Measurements from ENCODE around the gene MFAP3L.
"Not testable (repeated sequence)": the region's sequence is repeated elsewhere in the genome, so short reads cannot be mapped to it uniquely, and the experiment has no call there.

The MFAP3L gene

GRCh38 chr4:170026253-170027021 lies at the start of gene MFAP3L:
TSS of gene MFAP3L (minus strand) at chr4:170026395. CDS start at chr4:170005877, 20,518 bp downstream.
- DNase-seq = peak; percentile 82 to 84

GRCh38 chr4:170071196-170071595 lies 45.0 kb upstream of the MFAP3L start:
- no peak for DNase-seq

- DNase-seq = no peak
Measured at GRCh38 chr4:170068438-170069128, 42.4 kb upstream of the MFAP3L start.

- no peak for DNase-seq
Measured at GRCh38 chr4:170059421-170059820, 33.2 kb upstream of the MFAP3L start.

GRCh38 chr4:170058826-170059225 lies 32.6 kb upstream of the MFAP3L start:
- DNase-seq = no peak

- no peak for DNase-seq
Measured at GRCh38 chr4:170057866-170058265, 31.7 kb upstream of the MFAP3L start.

- no peak for DNase-seq
Measured at GRCh38 chr4:170052919-170053318, 26.7 kb upstream of the MFAP3L start.

- no peak for DNase-seq
Measured at GRCh38 chr4:170051402-170051801, 25.2 kb upstream of the MFAP3L start.

- no peak for DNase-seq
Measured at GRCh38 chr4:170049766-170050165, 23.6 kb upstream of the MFAP3L start.

GRCh38 chr4:170047771-170048354 lies 21.7 kb upstream of the MFAP3L start:
- peak; percentile 40 to 86 for DNase-seq

GRCh38 chr4:170046156-170046555 lies 20.0 kb upstream of the MFAP3L start:
- not testable (repeated sequence) for DNase-seq

- no peak for DNase-seq
Measured at GRCh38 chr4:170040031-170040680, 14.0 kb upstream of the MFAP3L start.

- no peak for DNase-seq
Measured at GRCh38 chr4:170038769-170039168, 12.6 kb upstream of the MFAP3L start.

GRCh38 chr4:170038232-170038631 lies 12.0 kb upstream of the MFAP3L start:
- no peak for DNase-seq

GRCh38 chr4:170037481-170037880 lies 11.3 kb upstream of the MFAP3L start:
- DNase-seq = no peak

GRCh38 chr4:170035845-170036244 lies 9.7 kb upstream of the MFAP3L start:
- DNase-seq = no peak

- DNase-seq = no peak
Measured at GRCh38 chr4:170035231-170035630, 9.0 kb upstream of the MFAP3L start.

- no peak for DNase-seq
Measured at GRCh38 chr4:170033999-170034398, 7.8 kb upstream of the MFAP3L start.

- no peak for DNase-seq
Measured at GRCh38 chr4:170030121-170030520, 3.9 kb upstream of the MFAP3L start.

GRCh38 chr4:170027181-170027829 lies 1.1 kb upstream of the MFAP3L start:
- peak; percentile 90 to 97 for DNase-seq

- no peak for DNase-seq
Measured at GRCh38 chr4:170025523-170026252, 507 bp downstream of the MFAP3L start.

GRCh38 chr4:170022211-170022610 lies 4.0 kb downstream of the MFAP3L start:
- no peak for DNase-seq

All from inflammatory macrophage treated with lipopolysaccharide for 1 hour (primary cell).